SK-N-MC (cell line): ENCODE data around the gene GTF2H2C.
"Not testable (repeated sequence)": the region's sequence is repeated elsewhere in the genome, so short reads cannot be mapped to it uniquely, and the experiment has no call there.

ENCODE experiments used
- DNase-seq: peaks from one replicate; pipeline ENCODE4 v3.0.0-alpha.2; 2011; ENCODE audit warnings: low read depth, low spot score
- H3K27ac ChIP-seq: fragments of 200-600 bp; sonication (generic); 2 replicates; pipeline ENCODE4 v1.5.1; 2016; ENCODE audit warnings: mixed run types
- H3K36me3 ChIP-seq: fragments of 200-600 bp; sonication (generic); 2 replicates; pipeline ENCODE4 v1.6.1; 2017; ENCODE audit warnings: antibody characterized with exemption, low read length, mixed read lengths; ENCODE audit not compliant: insufficient read depth
- H3K4me3 ChIP-seq: fragments of 200-600 bp; sonication (generic); 2 replicates; pipeline ENCODE4 v1.5.1; 2016
- H3K9ac ChIP-seq: fragments of 200-600 bp; sonication (generic); 2 replicates; pipeline ENCODE4 v1.8.0; 2017; ENCODE audit warnings: mixed run types, mixed read lengths; ENCODE audit not compliant: insufficient read length
- H3K9me3 ChIP-seq: fragments of 200-600 bp; sonication (generic); 2 replicates; pipeline ENCODE4 v1.6.1; 2017; ENCODE audit warnings: low read depth, mild to moderate bottlenecking, antibody characterized with exemption, low read length, moderate library complexity, mixed read lengths
- EZH2 ChIP-seq: fragments of 200-600 bp; sonication (generic); IDR thresholded peaks from one replicate; pipeline ENCODE4 v1.6.1; 2017; ENCODE audit warnings: antibody characterized with exemption
- FOXP2 ChIP-seq: optimal IDR thresholded peaks from 2 replicates; pipeline ENCODE3; 2011; ENCODE audit warnings: mild to moderate bottlenecking, moderate library complexity; ENCODE audit not compliant: insufficient read depth; ENCODE audit errors: extremely low read length, control extremely low read depth
- POLR2AphosphoS5 ChIP-seq: IDR thresholded peaks from 2 replicates; pipeline ENCODE4 v1.6.1; 2012; ENCODE audit warnings: mild to moderate bottlenecking, low read depth, low read length, borderline replicate concordance

The GTF2H2C gene

GRCh38 chr5:69526660-69527059 is 33.3 kb upstream of the GTF2H2C start:
- Histone ChIP-seq H3K27ac (no peak overlapping the region), H3K36me3 (no peaks in the 10 kb centered on the region), H3K9me3 (no peaks in the 10 kb centered on the region), H3K9ac (no peak overlapping the region), H3K4me3 (no peak overlapping the region)
- DNase-seq, result no peak
- TF ChIP-seq POLR2AphosphoS5 (no peak), FOXP2 (no peak), EZH2 (no peak)

GRCh38 chr5:69527128-69527770 is 32.7 kb upstream of the GTF2H2C start:
- Histone ChIP-seq H3K9ac (no peak overlapping the region), H3K36me3 (no peaks in the 10 kb centered on the region), H3K4me3 (no peak overlapping the region), H3K9me3 (no peaks in the 10 kb centered on the region), H3K27ac (no peak overlapping the region)
- no peak for DNase-seq
- TF ChIP-seq POLR2AphosphoS5 (no peak), FOXP2 (no peak), EZH2 (no peak)

GRCh38 chr5:69528035-69528434 is 32.0 kb upstream of the GTF2H2C start:
- no peak for DNase-seq
- Histone ChIP-seq H3K9ac (no peak overlapping the region), H3K36me3 (no peaks in the 10 kb centered on the region), H3K27ac (no peak overlapping the region), H3K9me3 (no peaks in the 10 kb centered on the region), H3K4me3 (no peak overlapping the region)
- no peak for TF ChIP-seq POLR2AphosphoS5
- TF ChIP-seq EZH2, result no peak
- TF ChIP-seq FOXP2, result no peak

GRCh38 chr5:69528609-69529008 is 31.4 kb upstream of the GTF2H2C start:
- no peak for DNase-seq
- H3K9ac ChIP-seq, result no peak overlapping the region
- no peak overlapping the region for H3K4me3 ChIP-seq
- H3K36me3 ChIP-seq, result no peaks in the 10 kb centered on the region
- no peak overlapping the region for H3K27ac ChIP-seq
- no peak for TF ChIP-seq FOXP2
- no peak for TF ChIP-seq POLR2AphosphoS5
- TF ChIP-seq EZH2, result no peak
- H3K9me3 ChIP-seq, result no peaks in the 10 kb centered on the region

GRCh38 chr5:69530561-69531405 is 29.2 kb upstream of the GTF2H2C start:
- DNase-seq, result no peak
- no peak overlapping the region for H3K4me3 ChIP-seq
- no peaks in the 10 kb centered on the region for H3K36me3 ChIP-seq
- H3K27ac ChIP-seq, result peak overlapping the region; percentile 56; the same call in 1 of the 2 replicates
- TF ChIP-seq FOXP2, result no peak
- no peak for TF ChIP-seq EZH2
- TF ChIP-seq POLR2AphosphoS5, result no peak
- H3K9ac ChIP-seq, result no peak overlapping the region
- H3K9me3 ChIP-seq, result no peaks in the 10 kb centered on the region

- H3K27ac ChIP-seq, result peak overlapping the region; percentile 56; the same call in 1 of the 2 replicates
- no peaks in the 10 kb centered on the region for H3K36me3 ChIP-seq
- no peak overlapping the region for H3K4me3 ChIP-seq
- no peak for DNase-seq
- H3K9ac ChIP-seq, result no peak overlapping the region
- H3K9me3 ChIP-seq, result no peaks in the 10 kb centered on the region
- TF ChIP-seq EZH2 (no peak), FOXP2 (no peak), POLR2AphosphoS5 (no peak)
Observed at GRCh38 chr5:69531406-69531801, 28.6 kb upstream of the GTF2H2C start.

- not testable (repeated sequence) for DNase-seq, H3K36me3 ChIP-seq, H3K4me3 ChIP-seq, H3K9me3 ChIP-seq, H3K27ac ChIP-seq, H3K9ac ChIP-seq
Observed at GRCh38 chr5:69537911-69538310, 22.1 kb upstream of the GTF2H2C start.

GRCh38 chr5:69538735-69539134 is 21.3 kb upstream of the GTF2H2C start:
- not testable (repeated sequence) for H3K27ac ChIP-seq, DNase-seq, H3K4me3 ChIP-seq, H3K9me3 ChIP-seq, H3K9ac ChIP-seq, H3K36me3 ChIP-seq

GRCh38 chr5:69541347-69541746 is 18.6 kb upstream of the GTF2H2C start:
- H3K9ac ChIP-seq, H3K4me3 ChIP-seq, H3K36me3 ChIP-seq, H3K27ac ChIP-seq, DNase-seq, H3K9me3 ChIP-seq: not testable (repeated sequence)

GRCh38 chr5:69542838-69543618 is 17.0 kb upstream of the GTF2H2C start:
- DNase-seq, H3K9ac ChIP-seq, H3K4me3 ChIP-seq, H3K36me3 ChIP-seq, H3K27ac ChIP-seq, H3K9me3 ChIP-seq: not testable (repeated sequence)

- not testable (repeated sequence) for H3K27ac ChIP-seq, H3K9me3 ChIP-seq, H3K36me3 ChIP-seq, DNase-seq, H3K9ac ChIP-seq, H3K4me3 ChIP-seq
Observed at GRCh38 chr5:69544602-69545001, 15.4 kb upstream of the GTF2H2C start.

GRCh38 chr5:69560587-69561431 is 818 bp downstream of the GTF2H2C start:
- H3K36me3 ChIP-seq, H3K9ac ChIP-seq, H3K27ac ChIP-seq, DNase-seq, H3K9me3 ChIP-seq: not testable (repeated sequence)
- peak overlapping the region; percentile 70 for H3K4me3 ChIP-seq
